MM.1S (cell line): ENCODE measurements around the gene TEX44.

Experiments
- CTCF ChIP-seq: fragments of 300-600 bp; sonication (generic); IDR thresholded peaks from 2 replicates; pipeline ENCODE4 v1.5.1; 2016; ENCODE audit warnings: antibody characterized with exemption, low read length, mixed read lengths
- EZH2 ChIP-seq: fragments of 300-600 bp; sonication (generic); optimal IDR thresholded peaks from 2 replicates; pipeline ENCODE3; 2017; ENCODE audit warnings: low read depth, mild to moderate bottlenecking, antibody characterized with exemption, low read length, mixed read lengths
- EZH2phosphoT487 ChIP-seq: fragments of 300-600 bp; sonication (generic); IDR thresholded peaks from 2 replicates; pipeline ENCODE4 v1.6.1; 2018; ENCODE audit warnings: antibody characterized with exemption, low read length

- no peak for TF ChIP-seq CTCF
- TF ChIP-seq EZH2: no peak
- TF ChIP-seq EZH2phosphoT487: no peak
Observed at GRCh38 chr2:231604101-231604684, 11.5 kb downstream of the TEX44 start.
